Glomerular visceral epithelial cell (primary cell): ENCODE measurements around the gene CELA1.
"Not testable (repeated sequence)": the region's sequence is repeated elsewhere in the genome, so short reads cannot be mapped to it uniquely, and the experiment has no call there.

Source experiments
- DNase-seq: peaks from one replicate; pipeline ENCODE4 v3.0.0-alpha.2; 2016; ENCODE audit errors: extremely low spot score

The CELA1 gene

DNA sequence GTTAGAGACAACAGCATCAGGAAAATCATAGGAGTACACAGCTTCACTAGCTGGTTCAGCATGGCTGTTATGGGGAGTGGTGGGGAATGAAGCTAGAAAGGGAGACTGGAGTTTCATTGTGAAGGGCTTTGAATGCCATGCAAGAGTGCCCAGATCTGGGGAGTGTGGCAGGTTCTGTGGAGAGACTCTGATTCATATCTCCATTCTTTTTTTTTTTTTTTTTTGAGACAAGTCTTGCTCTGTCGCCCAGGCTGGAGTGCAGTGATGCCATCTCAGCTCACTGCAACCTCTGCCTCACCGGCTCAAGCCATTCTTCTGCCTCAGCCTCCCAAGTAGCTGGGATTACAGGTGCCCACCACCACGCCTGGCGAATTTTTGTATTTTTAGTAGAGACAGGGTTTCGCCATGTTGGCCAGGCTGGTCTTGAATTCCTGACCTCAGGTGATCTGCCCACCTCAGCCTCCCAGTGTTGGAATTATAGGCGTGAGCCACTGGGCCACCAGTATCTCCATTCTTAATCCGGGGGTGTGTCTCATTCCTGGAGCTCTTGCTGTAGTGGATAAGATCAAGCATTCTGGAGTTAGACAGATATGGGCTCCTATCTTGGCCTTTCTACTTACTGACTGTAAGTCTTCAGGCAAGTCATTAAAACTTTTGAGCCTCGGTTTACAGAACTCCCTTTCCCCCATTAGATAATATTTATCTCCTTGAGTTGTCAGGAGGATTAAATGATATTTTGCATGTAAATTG, 28.2 kb downstream of the CELA1 start:
- not testable (repeated sequence) for DNase-seq

DNA sequence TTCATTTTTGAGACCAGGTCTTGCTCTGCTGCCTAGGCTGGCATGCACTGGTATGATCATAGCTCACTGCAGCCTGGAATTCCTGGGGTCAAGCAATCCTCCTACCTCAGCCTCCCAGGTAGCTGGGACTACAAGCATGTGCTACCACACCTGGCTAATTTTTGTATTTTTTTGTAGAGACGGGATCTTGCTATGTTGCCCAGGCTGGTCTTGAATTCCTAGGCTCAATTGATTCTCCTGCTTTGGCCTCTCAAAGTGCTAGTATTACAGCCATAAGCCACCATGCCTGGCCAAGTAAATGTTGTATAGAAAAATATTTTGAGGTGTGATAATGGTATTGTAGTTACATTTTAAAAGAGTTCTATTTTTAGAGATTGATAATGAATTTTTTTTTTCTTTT, 35.1 kb downstream of the CELA1 start:
- no peak for DNase-seq

DNA sequence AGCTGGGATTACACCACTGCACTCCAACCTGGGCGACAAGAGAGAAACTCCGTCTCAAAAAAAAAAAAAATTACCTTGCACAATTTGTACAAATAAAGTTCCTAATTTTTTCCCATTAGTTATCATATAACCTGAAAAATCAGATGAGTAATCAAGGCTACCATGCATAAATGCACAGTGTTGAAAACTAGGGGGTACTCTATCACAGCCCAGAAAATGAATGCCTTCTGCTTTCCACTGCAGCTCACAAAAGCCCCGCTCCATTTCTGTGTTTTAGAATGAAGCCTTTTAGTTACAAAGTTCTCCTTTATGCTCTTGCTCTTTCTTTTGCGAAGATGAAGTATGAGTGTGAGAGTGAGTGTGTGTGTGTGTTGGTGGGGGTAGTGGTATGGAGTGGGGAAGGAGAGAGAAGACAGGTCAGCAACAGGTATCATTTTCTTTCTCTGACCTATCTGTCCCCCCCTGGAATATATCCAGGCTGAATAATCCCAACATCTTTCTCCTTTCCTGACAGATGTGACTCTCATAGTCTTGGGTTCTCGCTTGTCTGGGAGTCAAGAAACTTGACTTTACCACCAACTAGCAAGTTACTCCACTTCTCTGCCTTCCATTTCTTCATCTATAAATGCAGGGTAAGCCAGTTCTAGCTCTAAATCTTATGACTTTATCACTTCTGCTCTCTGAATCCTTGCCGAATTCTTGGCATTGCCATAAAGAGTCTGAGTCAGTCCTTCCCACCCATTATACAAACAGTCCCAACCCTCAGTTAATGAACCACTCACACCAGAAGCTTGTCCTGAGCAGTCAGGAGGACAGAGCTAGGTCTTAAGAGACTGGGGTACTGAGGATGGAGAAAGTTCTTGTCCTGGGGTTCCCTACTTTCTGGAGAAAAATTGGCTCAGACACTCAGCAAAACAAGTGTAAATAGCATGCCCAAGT, 38.6 kb downstream of the CELA1 start:
- peak; percentile 67 for DNase-seq

DNA sequence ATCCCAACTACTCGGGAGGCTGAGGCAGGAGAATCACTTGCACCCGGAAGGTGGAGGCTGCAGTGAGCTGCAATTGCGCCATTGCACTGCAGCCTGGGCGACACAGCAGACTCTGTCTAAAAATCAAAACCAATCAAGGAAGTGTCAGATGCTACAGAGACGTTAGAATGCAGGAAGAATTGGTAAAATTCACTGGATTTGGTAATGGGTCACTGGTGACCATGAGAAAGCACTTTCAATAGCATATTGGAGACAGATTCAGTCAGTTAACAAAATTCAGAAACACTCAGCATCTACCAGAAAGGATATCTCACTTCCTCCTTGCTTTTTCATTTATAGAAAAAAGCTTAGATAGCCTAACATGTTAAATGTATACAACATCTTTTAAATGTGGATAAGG, 40.0 kb downstream of the CELA1 start:
- no peak for DNase-seq

DNA sequence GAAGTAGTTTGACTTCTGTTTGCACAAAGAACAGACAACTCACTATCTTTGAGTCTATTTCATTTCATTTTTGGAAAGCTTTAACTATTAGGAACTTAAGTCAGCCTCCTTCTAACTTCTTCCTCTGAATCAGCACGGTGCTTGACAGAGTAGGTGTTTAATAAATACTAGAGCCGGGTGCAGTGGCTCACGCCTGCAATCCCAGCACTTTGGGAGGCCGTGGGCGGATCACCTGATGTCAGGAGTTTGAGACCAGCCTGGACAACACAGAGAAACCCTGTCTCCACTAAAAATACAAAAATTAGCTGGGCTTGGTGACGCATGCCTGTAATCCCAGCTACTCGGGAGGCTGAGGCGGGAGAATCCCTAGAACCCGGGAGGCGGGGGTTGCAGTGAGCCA, 45.7 kb downstream of the CELA1 start:
- not testable (repeated sequence) for DNase-seq

DNA sequence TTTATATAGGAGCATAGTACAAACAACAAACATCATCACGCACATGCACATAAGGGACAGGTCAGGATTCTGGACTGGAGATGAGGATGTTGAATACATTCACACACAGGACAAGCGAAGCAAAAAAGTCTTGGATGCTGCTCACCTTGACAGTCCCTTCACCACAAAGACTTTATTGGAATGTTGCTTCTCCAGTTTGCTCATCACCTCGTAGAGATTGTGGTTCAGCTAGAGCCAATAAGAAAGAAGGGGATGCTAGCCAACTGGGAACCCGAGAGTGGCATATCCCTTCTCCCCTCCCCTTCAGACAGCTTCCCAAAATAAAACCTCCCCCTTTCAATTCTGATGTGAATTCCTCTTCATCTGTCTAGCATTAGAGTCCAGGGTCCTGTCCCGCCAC, 50.8 kb downstream of the CELA1 start:
- no peak for DNase-seq

DNA sequence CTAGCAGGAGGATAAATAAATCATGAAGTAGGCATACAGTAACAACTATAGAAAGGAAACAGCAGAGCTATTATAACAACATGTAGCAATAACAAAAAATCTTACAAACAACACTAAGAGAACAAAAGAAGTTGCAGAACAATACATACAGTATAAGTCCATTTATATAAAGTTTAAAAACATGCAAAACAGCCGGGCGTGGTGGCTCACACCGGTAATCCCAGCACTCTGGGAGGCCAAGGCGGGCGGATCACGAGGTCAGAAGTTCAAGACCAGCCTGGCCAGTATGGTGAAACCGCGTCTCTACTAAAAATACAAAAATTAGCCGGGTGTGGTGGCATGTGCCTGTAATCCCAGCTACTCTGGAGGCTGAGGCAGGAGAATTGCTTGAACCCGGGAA, 52.4 kb downstream of the CELA1 start:
- not testable (repeated sequence) for DNase-seq

DNA sequence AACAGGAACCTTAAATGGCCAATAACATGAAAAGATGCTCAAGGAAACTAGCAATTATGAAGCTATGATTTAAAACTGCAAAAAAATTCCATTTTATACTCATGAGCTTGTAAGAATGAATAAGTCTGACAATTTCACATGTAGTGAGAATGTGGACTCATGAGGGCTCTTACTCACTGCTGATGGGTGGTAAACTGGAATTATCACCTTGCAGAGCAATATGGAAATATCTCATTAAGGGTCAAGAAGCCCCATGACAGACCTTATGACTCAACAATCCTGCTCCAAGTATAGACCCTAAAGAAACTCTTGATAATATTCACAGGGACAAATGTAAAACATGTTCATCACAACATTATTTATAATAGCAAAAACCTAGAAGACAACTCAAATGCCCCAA, 52.8 kb downstream of the CELA1 start:
- no peak for DNase-seq

DNA sequence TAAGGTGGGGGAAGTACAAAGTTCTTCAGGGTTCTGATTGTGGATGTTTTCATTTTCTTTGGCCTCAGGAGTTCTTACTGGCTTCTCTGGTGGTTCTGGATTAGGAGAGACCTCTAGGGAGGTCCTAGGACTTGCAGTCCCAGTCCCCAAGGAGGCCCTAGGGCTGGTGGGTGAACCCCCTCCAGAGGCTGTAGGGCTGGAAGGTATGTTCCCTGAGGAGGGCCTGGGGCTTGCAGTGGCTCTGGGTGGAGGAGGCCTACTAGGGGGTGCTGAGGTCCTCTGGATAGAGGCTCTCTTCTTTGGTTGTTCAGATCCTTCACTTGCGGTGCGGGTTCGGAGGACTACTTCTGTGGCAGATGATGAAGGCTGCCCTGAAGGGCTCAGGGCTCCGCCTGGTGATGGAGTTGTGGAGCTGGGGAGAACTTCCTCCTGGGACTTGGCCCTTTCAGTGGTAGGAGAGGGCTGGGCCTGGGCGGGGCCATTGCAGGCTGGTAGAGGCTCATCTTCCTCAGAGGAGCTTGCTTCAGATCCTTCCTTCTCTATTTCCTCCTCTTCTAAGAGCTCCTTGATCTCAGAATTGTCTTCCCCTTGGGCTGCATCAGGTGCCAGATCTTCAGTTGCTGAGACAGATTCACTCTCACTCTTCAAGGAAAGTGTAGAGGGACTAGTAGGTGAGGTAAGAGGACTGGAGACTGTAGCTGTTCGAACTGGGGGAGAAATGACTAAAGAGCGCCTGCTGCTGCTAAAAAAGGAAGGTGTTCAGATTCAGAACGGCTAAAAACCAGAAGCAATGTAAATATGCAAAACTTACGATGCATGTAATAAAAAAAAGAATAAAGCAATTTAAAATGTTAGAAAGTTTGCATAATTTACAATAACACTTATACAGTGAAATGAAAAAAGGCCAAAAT, 54.6 kb downstream of the CELA1 start:
- DNase-seq: not testable (repeated sequence)

DNA sequence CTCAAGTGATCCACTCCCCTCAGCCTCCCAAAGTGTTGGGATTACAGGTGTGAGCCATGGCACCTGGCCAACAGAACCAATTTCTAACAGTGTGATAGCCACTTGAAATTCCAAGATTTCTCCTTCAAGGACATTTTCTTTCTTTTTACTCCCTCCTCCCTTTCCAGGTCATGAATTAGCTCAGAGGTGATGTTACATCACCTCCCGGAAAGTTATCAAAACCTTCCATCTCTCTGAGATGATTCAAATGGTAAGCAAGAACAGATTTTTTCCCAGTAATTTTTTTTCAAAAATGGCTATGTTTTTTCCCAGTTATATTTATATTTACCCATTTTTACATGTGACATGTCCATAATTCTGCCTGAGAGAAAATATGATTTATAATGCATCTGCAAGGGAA, 60.6 kb downstream of the CELA1 start:
- no peak for DNase-seq

DNA sequence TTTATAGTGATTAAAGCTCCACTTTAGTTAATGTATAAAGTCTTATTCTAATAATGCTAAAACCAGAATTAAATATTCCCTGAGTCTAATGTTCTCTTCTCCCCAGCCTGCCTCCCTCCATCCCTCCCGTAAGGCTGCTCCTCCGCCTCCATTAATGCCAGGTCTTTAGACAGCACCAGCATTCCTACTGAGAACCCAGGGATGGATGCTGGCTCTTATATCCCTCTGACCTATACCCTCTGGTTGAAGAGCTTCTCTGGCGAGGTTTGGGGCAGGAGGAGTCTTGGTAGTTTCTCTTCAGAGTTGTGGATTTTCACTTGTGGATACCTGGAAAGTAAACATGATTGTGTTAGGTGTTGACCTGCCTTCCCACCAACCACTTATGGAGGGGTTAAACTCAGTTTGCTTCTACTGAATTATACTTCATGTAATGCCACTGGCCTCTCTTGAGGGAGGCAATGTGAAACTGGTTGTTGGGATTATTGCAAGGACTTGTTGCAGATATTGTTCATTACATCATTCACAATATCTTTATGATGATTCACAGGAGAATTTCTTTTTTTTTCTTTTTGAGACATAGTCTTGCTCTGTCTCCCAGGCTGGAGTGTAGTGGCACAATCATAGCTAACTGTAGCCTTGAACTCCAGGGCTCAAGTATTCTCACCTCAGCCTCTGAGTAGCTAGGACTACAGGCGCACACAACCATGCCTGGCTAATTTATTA, 65.1 kb downstream of the CELA1 start:
- peak; percentile 6 for DNase-seq
